GM13976 (cell line): Measurements from ENCODE around the gene KXD1.
A peak's percentile ranks its signal among the peaks of the same experiment; 100 is the strongest.
"Not testable (repeated sequence)": the region's sequence is repeated elsewhere in the genome, so short reads cannot be mapped to it uniquely, and the experiment has no call there.

Experiments
- DNase-seq: peaks from one replicate; pipeline ENCODE4 v3.0.0; 2012; ENCODE audit warnings: low spot score
- CTCF ChIP-seq: IDR thresholded peaks from 2 replicates; pipeline ENCODE4 v1.5.1; 2012; ENCODE audit warnings: borderline replicate concordance, mild to moderate bottlenecking; ENCODE audit not compliant: insufficient read depth; ENCODE audit errors: extremely low read depth, missing control alignments, control extremely low read depth
- in situ Hi-C: fragments of 300-500 bp; cut with MboI; formaldehyde crosslinking; loops from one replicate; pipeline ENCODE4 v1.12.0; 2022; ENCODE audit warnings: low sequenced_read_pairs, mixed read lengths, inconsistent platforms; ENCODE audit not compliant: unreplicated experiment

KXD1 gene

GRCh38 chr19:18589380-18590272, 32.0 kb downstream of the KXD1 start:
- DNase-seq = peak; percentile 80
- TF ChIP-seq CTCF = peak; percentile 36
- in situ Hi-C loops = no loop called here

DNA sequence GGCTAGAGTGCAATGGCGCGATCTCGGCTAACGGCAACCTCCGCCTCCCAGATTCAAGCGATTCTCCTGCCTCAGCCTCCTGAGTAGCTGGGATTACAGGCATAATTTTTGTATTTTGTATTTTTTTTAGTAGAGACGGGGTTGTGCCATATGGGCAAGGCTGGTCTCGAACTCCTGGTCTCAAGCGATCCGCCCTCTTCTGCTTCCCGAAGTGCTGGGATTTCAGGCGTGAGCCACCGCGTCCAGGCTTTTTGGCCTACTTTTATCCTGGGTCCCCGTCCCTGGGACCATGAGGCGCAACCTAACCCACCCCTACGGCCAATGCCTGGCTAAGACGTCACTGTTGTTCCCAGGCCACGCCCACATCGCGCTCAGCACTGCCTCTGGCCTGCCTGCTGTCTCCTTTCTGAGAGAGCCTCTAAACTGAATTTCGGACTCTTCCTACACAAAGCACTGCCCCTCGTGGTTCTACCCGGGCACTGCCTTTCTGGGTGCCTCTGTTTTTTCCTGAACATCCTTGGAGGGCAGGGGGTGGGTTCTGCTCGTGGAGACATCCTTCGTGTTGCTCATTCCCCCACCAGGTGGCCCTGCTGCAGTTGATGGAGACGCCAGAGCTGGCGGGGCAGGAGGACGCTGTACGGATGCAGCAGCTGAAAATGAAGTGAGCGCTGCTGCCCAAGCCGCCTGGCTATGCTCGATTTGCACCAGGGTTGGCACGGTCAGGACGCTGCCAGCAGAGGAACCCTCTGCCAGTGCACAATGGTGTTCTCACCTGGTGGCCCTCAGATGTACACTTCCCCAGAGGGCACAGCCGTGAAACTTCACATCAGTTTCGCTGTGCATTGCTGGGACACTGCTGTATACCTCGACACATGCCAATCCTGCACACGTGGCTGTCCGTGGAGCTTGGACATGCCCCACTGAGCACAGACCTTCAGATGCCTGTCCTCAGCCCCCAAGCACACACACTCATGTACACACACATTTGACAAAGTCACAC, 32.9 kb downstream of the KXD1 start:
- DNase-seq = peak; percentile 50
- in situ Hi-C loops = no loop called here
- no peak for TF ChIP-seq CTCF

- in situ Hi-C loops = no loop called here
- no peak for DNase-seq
- TF ChIP-seq CTCF = no peak
These were observed 34.2 kb downstream of the KXD1 start for GRCh38 chr19:18591735-18592385.

- DNase-seq, in situ Hi-C loops: not testable (repeated sequence)
These were observed 35.1 kb downstream of the KXD1 start for GRCh38 chr19:18592732-18593131.

- no peak for TF ChIP-seq CTCF
- in situ Hi-C loops = no loop called here
- peak; percentile 51 for DNase-seq
These were observed 35.9 kb downstream of the KXD1 start for GRCh38 chr19:18593367-18594095.

DNA sequence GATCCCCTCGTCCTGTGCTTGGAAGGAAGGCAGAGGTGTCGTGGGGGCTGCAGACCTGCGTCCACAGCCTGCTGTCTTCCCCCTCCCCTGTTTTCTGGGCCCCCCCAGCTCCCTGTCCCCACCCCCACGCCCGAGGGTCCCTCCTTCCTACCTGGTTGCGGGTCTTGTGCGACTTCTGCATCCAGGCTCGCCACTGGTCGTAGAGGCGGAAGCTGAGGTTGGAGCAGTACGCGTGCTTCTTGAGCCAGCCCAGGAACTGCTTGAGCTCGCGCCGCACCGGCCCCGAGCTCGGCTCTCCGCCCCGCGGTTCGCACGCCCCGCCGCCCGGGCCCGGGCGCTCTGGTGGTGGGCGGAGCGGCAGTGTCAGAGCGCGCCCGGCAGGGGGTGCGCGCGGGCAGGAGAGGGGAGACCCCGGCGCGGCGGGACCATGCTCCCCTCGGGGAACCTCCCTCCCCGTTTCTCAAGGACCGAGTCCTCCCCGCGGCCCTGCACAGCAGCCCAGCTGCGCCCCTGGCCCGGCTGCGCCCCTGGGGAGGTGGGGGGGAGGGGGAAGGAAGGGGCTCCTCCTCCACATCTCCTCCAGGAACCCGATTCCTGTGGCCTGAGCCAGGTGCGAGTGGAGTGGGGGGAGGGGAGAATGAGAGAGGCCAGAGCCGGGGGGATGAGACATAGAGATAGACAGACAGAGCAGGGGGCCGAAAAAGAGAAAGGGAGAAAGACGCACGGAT, 36.6 kb downstream of the KXD1 start:
- peak; percentile 95 for DNase-seq
- in situ Hi-C loops = no loop called here
- TF ChIP-seq CTCF = peak; percentile 89
